Inflammatory macrophage treated with lipopolysaccharide for 4 hours (primary cell): ENCODE data around the gene DBNL.

Experiments
- DNase-seq: peaks from one replicate; pipeline ENCODE4 v3.0.0-alpha.2; 2020

Gene DBNL

DNA sequence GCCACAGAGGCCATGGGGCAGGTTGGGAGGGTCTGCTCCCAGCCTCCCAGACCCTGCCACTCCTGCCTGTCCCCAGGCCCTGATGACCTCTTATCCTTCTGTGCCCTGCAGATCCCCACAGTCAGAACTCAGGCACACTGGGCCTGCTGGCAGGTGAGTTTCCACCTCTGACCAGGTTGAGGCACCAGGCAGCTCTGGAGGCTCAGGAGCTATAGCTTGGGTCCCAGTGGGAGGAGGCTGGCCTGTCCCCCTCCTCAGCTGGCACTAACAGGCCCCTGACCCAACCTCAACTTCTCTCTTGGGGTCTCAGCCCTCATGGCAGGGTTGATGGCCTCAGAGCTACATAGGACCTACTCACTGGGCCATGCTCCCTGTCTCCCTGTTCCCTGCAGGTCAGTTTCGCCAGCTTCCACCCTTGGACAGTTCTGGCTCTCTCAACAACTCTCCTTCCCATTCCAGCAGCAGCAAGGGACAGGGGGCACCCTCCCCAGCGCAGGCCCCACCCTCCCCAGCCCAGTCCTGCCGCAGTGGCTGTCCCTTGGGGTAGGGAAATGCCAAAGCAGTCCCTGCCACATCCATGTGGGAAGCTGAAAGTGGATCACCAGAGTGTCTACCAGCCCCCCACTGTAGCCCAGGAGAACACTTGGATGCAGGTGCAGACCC lies 56.9 kb downstream of the DBNL start:
- no peak for DNase-seq

DNA sequence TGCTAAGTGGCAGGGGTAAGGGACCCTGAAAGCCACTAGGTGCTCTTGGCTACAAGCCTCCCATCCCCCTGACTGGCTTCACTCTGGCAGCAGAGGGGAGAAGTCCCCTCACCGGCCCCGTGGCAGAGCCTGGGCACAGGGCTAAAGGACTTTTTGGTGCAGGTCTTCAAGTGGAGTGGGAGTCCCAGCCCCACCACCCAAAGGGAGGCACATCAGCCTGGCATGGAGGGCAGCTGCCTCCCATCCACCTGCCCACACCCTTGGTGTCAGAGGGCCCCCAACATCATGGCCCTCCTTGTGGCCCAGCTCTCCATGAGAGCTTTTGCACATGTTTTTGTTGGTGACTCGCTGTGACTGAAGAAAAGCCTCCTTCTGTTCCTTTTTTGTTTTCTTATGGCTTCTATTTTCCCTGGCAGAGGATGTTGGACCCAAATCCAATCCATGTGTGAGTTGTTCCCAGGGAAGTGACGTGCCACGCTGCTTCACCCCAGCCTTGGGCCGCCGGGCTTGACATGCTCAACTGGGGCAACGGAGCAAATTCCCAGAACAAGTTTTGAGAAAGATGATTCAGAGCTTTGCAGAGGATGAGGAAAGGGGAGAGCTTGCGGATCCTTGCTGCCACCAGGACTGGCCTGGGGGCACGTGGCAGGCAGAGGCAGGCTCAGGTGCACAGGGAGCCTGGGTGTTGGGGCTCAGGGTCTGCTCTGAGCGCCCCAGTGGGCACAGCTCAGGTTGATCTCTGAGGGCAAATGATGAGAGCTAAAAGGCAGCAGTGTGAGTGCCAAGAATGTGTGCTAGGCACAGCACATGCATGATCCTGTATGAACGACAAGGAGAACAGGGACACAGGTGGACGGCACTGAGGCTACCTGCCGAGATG lies 57.7 kb downstream of the DBNL start:
- no peak for DNase-seq

DNA sequence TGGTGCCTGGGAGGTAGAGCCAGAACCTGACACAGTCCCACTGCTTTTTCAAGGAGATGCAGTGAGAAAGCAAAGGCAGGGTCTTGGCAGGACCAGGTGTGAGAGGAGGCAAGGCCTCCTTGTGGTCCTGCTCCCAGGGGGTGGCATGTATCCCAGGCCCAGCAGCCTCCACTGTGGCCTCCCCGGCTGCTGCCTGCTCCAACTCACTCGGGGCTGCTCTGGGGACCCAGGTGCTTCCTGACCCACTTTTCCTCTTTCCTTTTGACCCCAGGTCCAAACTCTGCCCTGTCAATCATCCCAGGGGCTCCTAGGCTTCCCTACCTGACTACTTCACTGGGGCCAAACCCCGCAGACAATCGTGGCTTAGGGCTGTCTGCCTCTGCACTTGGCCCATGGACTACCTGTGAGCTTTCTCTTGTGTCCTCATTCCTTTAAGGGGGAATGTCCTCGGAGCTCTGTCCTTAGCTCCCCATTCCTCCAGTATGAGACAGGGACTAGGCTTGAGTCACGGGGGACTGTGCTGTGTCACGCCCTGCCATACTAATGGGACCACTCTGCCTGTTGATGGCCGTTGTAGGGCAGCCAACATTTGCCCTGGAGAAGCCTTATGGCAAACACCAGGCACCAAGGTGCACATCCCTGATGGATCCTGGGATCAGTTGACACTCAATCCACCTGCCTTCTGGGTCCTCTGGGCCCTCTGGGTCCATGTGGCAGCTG lies 58.5 kb downstream of the DBNL start:
- DNase-seq: no peak

DNA sequence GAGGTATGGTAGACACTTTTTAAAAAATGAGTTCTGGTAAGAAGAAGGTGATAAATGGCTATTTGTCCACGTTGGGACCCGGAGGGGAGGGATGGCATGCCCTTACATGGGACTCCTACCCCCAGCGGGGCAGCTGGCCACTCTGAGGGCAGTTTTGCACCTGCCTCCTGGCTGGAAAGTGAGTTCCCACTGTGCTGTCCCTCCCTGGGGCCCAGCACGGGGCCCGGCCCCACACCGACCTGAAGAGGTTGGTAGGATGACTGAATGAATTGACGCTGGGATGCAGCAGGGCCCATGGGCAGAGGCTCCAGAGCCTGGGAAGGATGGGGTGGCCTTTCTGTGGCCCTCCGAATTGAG lies 59.0 kb downstream of the DBNL start:
- DNase-seq: no peak

DNA sequence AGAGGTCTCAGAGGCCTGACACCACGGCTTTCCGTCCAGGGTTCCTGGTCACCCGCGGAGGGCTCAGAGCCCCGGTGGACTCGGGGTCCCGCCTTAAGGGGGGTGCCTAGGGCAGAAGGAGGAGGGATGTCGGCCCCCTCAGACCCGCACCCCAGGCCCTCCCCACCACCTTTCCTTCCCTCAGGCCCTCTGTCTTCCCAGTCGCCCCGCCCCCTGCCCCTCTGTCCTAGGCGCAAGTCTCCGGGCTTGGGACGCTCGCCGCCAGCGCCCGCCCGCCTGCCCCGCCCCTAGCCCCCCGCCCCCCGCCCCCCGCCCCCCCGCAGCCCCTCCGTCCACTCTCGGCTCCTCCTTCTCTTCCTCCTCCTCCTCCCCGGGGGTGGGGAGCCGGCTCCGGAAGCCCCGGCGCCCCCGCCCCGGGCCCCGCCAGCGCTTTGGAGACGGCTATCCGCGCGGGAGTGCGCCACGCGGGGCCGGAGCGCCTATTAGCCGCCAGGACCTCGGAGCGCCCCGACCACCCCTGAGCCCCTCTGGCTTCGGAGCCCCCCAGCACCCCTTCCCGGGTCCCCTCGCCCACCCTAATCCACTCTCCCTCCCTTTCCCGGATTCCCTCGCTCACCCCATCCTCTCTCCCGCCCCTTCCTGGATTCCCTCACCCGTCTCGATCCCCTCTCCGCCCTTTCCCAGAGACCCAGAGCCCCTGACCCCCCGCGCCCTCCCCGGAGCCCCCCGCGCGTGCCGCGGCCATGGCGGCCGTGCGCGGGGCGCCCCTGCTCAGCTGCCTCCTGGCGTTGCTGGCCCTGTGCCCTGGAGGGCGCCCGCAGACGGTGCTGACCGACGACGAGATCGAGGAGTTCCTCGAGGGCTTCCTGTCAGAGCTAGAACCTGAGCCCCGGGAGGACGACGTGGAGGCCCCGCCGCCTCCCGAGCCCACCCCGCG lies 59.7 kb downstream of the DBNL start, which contains the start of gene AEBP1:
Gene AEBP1 (plus strand): TSS at position 423 of the 937 bp plus-strand sequence. CDS start 321 bp downstream, at position 744.
- DNase-seq: no peak

DNA sequence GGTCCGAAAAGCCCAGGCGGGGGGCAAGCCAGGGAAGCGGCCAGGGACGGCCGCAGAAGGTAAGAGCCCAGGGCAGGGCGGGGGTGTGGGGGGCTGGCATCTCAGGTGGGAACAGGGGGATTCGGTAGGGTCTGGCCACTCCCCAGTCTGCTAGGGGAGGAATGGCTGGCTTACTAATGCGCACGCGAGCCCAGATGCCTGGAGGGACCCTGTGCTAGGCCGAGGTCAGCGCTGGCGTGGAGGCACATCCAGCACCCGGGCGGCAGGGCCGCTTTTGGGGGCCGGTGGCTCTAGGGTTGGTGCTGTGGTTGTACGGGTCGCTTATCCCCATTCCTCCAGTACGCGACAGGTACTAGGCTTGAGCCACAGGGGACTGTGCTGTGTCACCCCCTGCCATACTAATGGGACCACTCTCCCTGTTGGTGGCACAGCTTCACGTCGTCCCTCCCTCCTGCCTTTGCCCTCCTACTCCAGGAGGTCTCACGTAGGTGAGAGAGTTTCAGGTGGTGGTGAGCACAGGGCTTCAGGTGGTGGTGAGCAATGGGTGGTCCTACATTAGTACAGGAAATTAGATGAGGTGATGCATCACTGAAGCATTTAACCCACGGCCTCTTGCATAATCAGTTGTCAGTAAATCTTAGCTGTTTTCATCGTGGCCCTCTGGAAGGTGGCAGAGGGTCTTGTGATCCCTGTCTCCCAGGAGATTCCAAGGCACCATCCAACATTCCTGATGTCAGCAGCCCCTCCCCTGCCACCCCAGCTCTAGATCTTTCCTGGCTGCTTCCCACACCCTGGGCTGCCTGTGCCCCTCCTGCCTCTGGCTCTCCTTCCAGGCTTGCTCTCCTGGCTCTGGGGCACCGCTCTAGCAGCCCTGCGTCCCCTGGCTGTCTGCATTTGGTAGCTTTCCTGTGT lies 60.6 kb downstream of the DBNL start:
- DNase-seq: no peak

DNA sequence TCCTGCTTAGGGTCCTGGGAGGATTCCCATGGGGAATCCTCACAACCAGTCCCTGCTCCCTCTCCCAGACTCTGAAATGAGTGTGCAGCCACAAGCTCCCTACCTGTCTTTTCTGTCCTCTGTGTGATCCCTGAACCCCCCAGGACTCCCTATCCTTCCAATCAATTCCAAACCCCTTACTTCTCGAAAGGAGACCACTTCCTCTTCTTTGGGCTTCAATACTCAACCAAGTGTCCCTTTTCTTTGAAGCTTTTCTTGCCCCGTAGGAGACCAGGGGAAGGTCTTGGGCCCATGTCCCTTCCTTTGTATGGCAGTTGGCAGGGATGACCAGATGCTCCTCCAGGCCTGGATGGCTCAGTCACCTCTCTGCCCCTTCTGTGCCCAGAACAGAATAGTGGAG lies 61.3 kb downstream of the DBNL start:
- no peak for DNase-seq

DNA sequence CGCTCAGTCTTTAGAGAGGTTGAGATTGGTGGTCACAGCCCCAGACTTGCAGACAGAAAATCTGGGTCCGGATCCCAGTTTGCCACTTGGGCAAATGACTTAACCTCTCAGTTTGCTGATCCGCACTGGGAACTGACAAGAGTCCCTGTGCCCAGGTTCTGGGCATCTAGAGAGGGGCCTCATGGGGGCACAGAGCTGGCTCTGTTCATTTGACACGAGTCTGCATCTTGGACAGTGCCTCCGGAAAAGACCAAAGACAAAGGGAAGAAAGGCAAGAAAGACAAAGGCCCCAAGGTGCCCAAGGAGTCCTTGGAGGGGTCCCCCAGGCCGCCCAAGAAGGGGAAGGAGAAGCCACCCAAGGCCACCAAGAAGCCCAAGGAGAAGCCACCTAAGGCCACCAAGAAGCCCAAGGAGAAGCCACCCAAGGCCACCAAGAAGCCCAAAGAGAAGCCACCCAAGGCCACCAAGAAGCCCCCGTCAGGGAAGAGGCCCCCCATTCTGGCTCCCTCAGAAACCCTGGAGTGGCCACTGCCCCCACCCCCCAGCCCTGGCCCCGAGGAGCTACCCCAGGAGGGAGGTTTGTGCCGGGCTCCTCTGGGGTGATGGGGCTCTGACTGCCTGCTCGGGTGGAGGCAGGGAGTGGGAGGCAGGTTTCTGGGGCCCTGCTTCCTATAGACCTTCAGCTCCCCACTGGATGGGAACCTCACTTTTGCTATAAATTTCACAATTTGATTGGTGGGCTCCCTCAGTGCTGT lies 62.0 kb downstream of the DBNL start:
- no peak for DNase-seq

DNA sequence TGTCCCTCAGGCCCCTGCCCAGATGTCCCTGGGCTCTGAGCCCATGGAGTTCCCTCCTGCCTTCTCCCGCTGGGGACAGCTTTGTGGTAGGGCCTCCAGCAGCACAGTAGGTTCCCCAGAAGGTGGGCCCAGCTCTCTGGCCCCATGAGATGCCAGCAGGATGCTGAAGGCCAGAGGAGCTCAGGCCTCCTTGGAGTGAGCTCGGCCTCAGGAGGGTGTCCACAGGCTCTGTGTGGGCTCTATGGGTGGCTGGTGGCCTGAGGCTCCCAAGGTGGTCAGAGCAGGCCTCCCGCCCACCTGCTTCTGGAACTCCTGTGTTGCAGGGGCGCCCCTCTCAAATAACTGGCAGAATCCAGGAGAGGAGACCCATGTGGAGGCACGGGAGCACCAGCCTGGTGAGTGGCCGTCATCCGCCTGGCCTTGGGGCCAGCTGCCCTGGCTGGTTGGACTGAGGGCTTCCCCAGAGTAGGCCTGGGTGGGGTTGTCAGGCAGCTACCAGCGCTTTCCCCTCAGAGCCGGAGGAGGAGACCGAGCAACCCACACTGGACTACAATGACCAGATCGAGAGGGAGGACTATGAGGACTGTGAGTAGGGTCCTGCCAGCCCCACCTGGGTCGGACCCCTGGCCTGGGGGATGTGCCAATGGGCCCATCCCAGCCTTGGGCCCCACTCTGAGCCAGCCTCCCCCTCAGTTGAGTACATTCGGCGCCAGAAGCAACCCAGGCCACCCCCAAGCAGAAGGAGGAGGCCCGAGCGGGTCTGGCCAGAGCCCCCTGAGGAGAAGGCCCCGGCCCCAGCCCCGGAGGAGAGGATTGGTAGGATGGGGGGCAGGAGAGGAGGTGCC lies 62.8 kb downstream of the DBNL start:
- DNase-seq: no peak

DNA sequence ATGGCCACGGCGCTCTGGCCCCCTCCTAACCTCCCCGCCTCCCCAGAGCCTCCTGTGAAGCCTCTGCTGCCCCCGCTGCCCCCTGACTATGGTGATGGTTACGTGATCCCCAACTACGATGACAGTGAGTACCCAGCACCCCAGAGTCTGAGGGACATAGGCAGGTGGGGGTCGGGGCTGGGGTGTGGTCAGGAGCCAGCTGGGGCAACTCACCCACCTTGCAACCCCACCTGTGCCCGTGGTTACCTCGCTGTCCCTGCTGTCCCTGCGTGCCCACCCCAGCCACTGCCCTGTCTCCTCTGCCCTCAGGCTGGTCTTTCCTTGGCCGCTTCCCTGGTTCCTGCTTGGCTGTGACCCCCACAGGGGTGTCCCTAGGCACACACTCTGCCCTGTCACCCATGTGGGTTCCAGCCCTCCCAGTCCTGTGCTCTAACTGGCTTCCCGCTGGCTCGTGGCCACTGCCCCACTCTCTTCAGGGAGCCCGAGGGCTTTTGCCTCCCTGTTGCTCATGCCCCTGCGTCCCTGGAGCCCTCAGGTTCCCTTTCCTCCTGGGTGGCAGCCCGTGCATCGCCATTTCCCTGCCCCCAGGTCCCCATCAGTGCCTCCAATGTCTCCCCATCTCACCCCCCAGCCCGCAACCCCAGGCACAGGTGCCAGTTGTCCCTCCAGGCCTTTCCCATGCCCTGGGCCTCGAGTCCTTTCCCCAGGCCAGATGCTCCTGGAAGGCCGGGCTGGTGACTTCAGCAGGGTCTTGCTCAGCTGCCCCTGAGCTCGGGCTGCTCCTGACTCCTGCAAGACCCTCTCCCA lies 63.7 kb downstream of the DBNL start:
- DNase-seq: no peak

DNA sequence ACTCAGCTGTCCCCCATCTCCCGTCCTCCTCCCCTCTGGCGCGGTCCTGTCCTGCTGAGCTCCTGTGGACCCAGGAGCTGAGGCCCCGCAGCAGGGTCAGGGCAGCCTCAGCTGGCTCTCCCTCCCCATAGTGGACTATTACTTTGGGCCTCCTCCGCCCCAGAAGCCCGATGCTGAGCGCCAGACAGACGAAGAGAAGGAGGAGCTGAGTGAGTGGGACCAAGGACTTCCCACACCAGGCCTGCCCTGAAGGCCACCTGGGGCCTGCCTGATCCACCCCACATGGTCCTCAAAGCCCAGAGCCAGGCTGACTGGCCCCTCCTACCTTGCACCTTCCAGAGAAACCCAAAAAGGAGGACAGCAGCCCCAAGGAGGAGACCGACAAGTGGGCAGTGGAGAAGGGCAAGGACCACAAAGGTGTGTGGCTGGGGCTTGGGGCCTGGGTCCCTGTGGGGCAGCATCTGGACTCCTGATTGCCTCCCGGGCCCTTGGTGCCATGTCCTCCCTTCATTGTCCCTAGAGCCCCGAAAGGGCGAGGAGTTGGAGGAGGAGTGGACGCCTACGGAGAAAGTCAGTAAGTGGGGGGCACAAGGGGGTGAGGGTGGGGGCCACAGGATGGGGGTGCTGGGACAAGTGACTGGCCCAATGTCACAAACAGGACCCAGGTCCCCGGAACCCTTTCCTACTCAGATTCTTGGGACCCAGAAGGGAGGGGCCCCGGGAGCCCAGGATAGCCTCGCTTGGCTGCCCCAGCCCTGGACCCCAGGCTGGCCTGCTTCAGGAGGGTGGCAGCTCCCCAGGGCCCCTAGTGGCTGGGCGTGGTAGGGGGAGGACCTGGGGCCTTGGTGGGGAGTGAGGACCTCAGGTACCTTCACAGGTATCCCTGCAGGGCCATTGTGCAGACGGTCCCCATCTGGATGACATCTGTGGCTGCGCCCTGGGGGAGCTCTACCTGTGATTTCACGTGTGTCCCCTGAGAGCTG lies 64.6 kb downstream of the DBNL start:
- no peak for DNase-seq

DNA sequence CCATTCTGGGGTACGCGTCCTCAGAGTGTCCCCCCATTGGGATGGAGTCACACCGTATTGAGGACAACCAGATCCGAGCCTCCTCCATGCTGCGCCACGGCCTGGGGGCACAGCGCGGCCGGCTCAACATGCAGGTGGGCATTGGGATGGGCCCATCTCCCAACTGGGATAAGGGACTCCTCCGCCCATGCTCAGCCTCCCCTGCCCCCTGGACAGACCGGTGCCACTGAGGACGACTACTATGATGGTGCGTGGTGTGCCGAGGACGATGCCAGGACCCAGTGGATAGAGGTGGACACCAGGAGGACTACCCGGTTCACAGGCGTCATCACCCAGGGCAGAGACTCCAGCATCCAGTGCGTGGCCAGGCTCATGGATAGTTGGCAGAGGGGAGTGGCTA lies 65.5 kb downstream of the DBNL start:
- no peak for DNase-seq

DNA sequence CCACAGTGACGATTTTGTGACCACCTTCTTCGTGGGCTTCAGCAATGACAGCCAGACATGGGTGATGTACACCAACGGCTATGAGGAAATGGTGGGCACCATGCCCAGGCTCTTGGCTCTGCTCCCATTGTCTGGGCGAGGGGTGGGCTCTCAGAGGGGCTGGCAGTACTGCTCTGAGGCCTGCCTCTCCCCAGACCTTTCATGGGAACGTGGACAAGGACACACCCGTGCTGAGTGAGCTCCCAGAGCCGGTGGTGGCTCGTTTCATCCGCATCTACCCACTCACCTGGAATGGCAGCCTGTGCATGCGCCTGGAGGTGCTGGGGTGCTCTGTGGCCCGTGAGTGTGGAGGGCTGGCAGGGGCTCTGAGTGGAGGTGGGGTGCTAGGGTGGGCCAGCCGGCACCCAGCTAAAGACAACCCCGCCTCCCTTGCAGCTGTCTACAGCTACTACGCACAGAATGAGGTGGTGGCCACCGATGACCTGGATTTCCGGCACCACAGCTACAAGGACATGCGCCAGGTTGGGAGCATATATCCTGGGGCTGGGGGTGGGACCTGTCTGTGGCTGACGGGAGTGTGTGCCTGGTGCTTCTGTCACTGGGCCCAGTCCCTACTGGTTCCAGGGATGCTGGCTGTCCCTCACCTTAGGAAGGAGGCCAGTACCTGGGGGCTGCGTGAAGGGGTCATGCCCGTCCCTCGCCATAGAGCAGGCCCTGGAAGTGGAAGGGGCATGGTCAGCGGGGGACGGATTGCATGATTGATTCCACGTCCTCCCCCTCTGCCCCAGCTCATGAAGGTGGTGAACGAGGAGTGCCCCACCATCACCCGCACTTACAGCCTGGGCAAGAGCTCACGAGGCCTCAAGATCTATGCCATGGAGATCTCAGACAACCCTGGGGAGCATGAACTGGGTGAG lies 66.5 kb downstream of the DBNL start:
- DNase-seq: no peak
